GM12891 (cell line): Measurements from ENCODE around the gene LCN1.

Experiments
- DNase-seq: peaks from one replicate; pipeline ENCODE4 v3.0.0; 2011; ENCODE audit warnings: low spot score; ENCODE audit not compliant: insufficient read length
- FAIRE-seq: peaks from 2 replicates; lab custom pipeline; 2011; peaks lifted over from hg19 to GRCh38; lab: Jason Lieb, UNC
- PAX5 ChIP-seq: IDR thresholded peaks from 2 replicates; pipeline ENCODE4 v1.6.1; 2011; ENCODE audit warnings: low read length, moderate library complexity, mild to moderate bottlenecking; ENCODE audit not compliant: insufficient read depth, severe bottlenecking
- POLR2A ChIP-seq: IDR thresholded peaks from 2 replicates; pipeline ENCODE4 v1.6.1; 2011; ENCODE audit warnings: low read depth, low read length, control low read depth
- POLR2AphosphoS5 ChIP-seq: IDR thresholded peaks from 2 replicates; pipeline ENCODE4 v1.6.1; 2011; ENCODE audit warnings: low read depth, low read length, control low read depth
- POU2F2 ChIP-seq: IDR thresholded peaks from 2 replicates; pipeline ENCODE4 v1.6.1; 2011; ENCODE audit warnings: low read depth, mild to moderate bottlenecking, control low read depth, low read length, moderate library complexity
- SPI1 ChIP-seq: IDR thresholded peaks from 2 replicates; pipeline ENCODE4 v1.6.1; 2011; ENCODE audit warnings: low read depth, low read length, control low read depth
- TAF1 ChIP-seq: IDR thresholded peaks from 2 replicates; pipeline ENCODE4 v1.6.1; 2011; ENCODE audit warnings: low read depth, low read length, control low read depth

Gene LCN1

GRCh38 chr9:135480071-135480939 lies 40.9 kb upstream of the LCN1 start:
- FAIRE-seq (no peak), DNase-seq (no peak)
- no peak for TF ChIP-seq SPI1
- no peak for TF ChIP-seq TAF1
- TF ChIP-seq PAX5: no peak
- TF ChIP-seq POLR2AphosphoS5: no peak
- no peak for TF ChIP-seq POU2F2
- TF ChIP-seq POLR2A: no peak

- no peak for TF ChIP-seq POLR2A
- no peak for TF ChIP-seq SPI1
- TF ChIP-seq POLR2AphosphoS5: no peak
- TF ChIP-seq TAF1: no peak
- no peak for TF ChIP-seq POU2F2
- TF ChIP-seq PAX5: no peak
- FAIRE-seq: no peak
- DNase-seq: no peak
Observed at GRCh38 chr9:135480940-135481310, 40.3 kb upstream of the LCN1 start.

- FAIRE-seq: peak; percentile 23
- DNase-seq: no peak
- TF ChIP-seq PAX5: no peak
- no peak for TF ChIP-seq POLR2AphosphoS5
- TF ChIP-seq TAF1: no peak
- no peak for TF ChIP-seq POLR2A
- no peak for TF ChIP-seq POU2F2
- no peak for TF ChIP-seq SPI1
Observed at GRCh38 chr9:135482015-135482754, 39.1 kb upstream of the LCN1 start.

- no peak for DNase-seq
- TF ChIP-seq POU2F2: no peak
- TF ChIP-seq TAF1: no peak
- TF ChIP-seq SPI1: no peak
- no peak for TF ChIP-seq POLR2AphosphoS5
- no peak for TF ChIP-seq POLR2A
- TF ChIP-seq PAX5: no peak
- FAIRE-seq: no peak
Observed at GRCh38 chr9:135484460-135485277, 36.6 kb upstream of the LCN1 start.

GRCh38 chr9:135485385-135485784 lies 35.9 kb upstream of the LCN1 start:
- DNase-seq (no peak), FAIRE-seq (no peak)
- TF ChIP-seq POU2F2 (no peak), POLR2A (no peak), TAF1 (no peak)

GRCh38 chr9:135485832-135486231 lies 35.4 kb upstream of the LCN1 start:
- DNase-seq (no peak), FAIRE-seq (no peak)
- TF ChIP-seq TAF1: no peak
- TF ChIP-seq POU2F2: no peak
- no peak for TF ChIP-seq SPI1
- no peak for TF ChIP-seq PAX5
- no peak for TF ChIP-seq POLR2AphosphoS5
- no peak for TF ChIP-seq POLR2A

GRCh38 chr9:135486267-135487065 lies 34.8 kb upstream of the LCN1 start:
- TF ChIP-seq PAX5 (no peak), TAF1 (no peak), POU2F2 (no peak), POLR2AphosphoS5 (no peak)

GRCh38 chr9:135487281-135488012 lies 33.8 kb upstream of the LCN1 start:
- TF ChIP-seq PAX5 (no peak), POLR2A (no peak), POU2F2 (no peak), POLR2AphosphoS5 (no peak), TAF1 (no peak), SPI1 (no peak)
- DNase-seq: no peak
- FAIRE-seq: no peak

More at GRCh38 chr9:135486267-135487065, 34.8 kb upstream of the LCN1 start:
- FAIRE-seq: no peak
- no peak for DNase-seq
